Mesothelial cell of epicardium (in vitro differentiated cells): ENCODE measurements around the gene BANP. TPM values are rescaled to one million over a fixed set of nuclear protein-coding genes. Genes with fewer than 3 reads are reported as not detected.
A peak's percentile ranks its signal among the peaks of the same experiment; 100 is the strongest.
"Not testable (repeated sequence)": the region's sequence is repeated elsewhere in the genome, so short reads cannot be mapped to it uniquely, and the experiment has no call there.

Experiments
- DNase-seq, 2 experiments: peaks; one replicate each; pipeline ENCODE4 v3.0.0; 2021; ENCODE audit warnings: low spot score in 2 of 2; ENCODE audit not compliant: unreplicated experiment in 2 of 2
- H3K27ac Mint-ChIP-seq: 2 replicates; pipeline ENCODE4 v1.8.0; 2021; ENCODE audit warnings: mixed read lengths
- H3K27me3 Mint-ChIP-seq: 2 replicates; pipeline ENCODE4 v1.8.0; 2021; ENCODE audit warnings: low read depth, mixed read lengths
- H3K36me3 Mint-ChIP-seq: 2 replicates; pipeline ENCODE4 v1.8.0; 2021; ENCODE audit warnings: mixed read lengths
- H3K4me1 Mint-ChIP-seq: 2 replicates; pipeline ENCODE4 v1.8.0; 2021; ENCODE audit warnings: mixed read lengths
- H3K4me3 Mint-ChIP-seq: 2 replicates; pipeline ENCODE4 v1.8.0; 2021; ENCODE audit warnings: mild to moderate bottlenecking, moderate library complexity, mixed read lengths
- H3K9me3 Mint-ChIP-seq: 2 replicates; pipeline ENCODE4 v1.8.0; 2021; ENCODE audit warnings: mixed read lengths
- total RNA-seq: library from RNA; stranded (reverse); gene quantifications from 3 replicates; pipeline ENCODE4 v1.2.1, GENCODE V29; 2021
- TF ChIP-seq, protein P1 (sequence below): fragments of 200-600 bp; sonication (generic); IDR thresholded peaks from one replicate; pipeline ENCODE4 v1.5.0; 2021; ENCODE audit warnings: antibody characterized with exemption; ENCODE audit not compliant: unreplicated experiment

The BANP gene
- total RNA-seq, 1 donor from 2014 or later: 43.6 TPM

DNA sequence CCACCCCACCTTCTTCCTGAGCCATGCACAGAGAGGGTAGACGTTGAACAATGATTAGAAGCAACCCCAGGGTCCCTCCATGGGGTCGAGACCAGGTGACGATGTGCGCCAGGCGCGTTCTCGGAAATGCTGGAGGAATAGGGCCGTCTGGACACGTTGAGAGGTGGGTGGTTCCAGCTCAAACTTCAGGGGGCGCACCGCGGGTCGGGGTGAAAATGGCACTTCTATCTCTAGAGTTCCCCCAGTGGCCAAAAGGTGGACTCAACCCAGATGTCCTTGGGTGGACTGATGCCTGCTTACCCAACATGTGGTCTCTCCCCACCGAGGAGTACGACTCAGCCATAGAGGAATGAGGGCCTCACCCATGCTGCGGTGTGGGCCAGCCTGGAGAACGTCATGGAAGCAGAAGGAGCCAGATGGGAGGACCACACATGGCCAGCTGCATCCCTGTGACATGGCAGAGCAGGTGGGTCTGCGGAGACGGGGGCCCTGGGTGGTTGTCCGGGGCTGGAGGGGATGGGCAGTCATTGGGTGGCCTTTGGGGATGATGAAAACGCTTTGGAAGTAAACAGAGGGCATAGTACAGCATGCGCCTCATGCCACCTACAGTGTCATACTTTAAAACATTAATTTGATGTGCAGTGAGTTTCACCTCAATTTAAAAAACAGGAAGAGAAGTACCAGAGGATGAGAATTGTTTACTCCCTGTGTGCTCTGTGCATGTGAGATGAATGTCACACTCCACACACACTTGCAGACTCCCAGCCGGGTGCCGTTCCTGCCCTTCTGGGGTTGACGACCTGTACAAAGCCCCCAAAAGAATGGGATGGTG, 147.7 kb downstream of the BANP start:
- not testable (repeated sequence) for H3K36me3 Mint-ChIP-seq, H3K4me3 Mint-ChIP-seq, H3K27me3 Mint-ChIP-seq, H3K9me3 Mint-ChIP-seq, H3K27ac Mint-ChIP-seq, DNase-seq
- peaks cover 17% of the 10 kb centered on the region for H3K4me1 Mint-ChIP-seq

DNA sequence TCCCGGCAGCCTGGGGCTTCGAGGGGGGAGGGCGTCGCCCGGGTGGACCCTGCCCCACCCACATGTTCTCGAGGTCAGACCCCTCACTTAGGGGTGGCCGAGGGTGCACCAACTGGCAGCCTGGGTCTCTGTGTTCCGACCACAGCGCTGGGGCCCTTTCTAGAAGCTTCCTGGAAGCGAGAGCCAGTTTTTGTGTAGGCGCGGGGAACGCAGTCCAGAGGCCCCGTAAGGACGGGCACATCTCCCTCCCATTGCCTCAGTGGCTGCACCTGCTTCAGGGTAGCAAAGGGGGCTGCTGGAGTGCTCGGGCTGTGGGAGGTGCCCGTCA, 148.3 kb downstream of the BANP start:
- TF ChIP-seq, protein P1, sequence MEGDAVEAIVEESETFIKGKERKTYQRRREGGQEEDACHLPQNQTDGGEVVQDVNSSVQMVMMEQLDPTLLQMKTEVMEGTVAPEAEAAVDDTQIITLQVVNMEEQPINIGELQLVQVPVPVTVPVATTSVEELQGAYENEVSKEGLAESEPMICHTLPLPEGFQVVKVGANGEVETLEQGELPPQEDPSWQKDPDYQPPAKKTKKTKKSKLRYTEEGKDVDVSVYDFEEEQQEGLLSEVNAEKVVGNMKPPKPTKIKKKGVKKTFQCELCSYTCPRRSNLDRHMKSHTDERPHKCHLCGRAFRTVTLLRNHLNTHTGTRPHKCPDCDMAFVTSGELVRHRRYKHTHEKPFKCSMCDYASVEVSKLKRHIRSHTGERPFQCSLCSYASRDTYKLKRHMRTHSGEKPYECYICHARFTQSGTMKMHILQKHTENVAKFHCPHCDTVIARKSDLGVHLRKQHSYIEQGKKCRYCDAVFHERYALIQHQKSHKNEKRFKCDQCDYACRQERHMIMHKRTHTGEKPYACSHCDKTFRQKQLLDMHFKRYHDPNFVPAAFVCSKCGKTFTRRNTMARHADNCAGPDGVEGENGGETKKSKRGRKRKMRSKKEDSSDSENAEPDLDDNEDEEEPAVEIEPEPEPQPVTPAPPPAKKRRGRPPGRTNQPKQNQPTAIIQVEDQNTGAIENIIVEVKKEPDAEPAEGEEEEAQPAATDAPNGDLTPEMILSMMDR: no peak
- H3K27ac Mint-ChIP-seq: no peak overlapping the region
- H3K4me1 Mint-ChIP-seq: peaks cover 16% of the 10 kb centered on the region
- H3K4me3 Mint-ChIP-seq: no peak overlapping the region
- peaks cover 6% of the 10 kb centered on the region for H3K9me3 Mint-ChIP-seq
- peaks cover 4% of the 10 kb centered on the region for H3K27me3 Mint-ChIP-seq
- no peaks in the 10 kb centered on the region for H3K36me3 Mint-ChIP-seq
- no peak for DNase-seq

DNA sequence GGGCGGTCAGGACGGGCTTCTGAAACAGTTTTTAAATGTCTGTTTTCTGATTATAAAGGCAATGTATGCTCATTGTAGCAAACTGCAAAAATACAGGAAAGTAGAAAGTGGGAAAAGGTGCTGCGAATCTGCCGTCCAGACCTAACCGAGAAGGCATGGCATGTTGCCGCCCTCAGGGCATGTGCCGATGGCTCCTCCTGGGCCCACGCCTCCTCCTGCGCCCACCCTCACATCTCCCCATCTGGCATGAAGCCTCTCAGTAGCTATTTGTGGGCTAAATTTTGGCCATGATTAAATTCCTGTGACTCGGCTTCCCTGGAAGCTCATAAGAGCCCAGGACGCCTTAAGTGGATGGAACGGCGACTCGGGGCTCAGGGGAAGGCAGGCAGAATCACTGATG, 148.7 kb downstream of the BANP start:
- not testable (repeated sequence) for DNase-seq, H3K27ac Mint-ChIP-seq, H3K36me3 Mint-ChIP-seq, H3K9me3 Mint-ChIP-seq, H3K27me3 Mint-ChIP-seq, H3K4me3 Mint-ChIP-seq
- H3K4me1 Mint-ChIP-seq: peaks cover 16% of the 10 kb centered on the region

DNA sequence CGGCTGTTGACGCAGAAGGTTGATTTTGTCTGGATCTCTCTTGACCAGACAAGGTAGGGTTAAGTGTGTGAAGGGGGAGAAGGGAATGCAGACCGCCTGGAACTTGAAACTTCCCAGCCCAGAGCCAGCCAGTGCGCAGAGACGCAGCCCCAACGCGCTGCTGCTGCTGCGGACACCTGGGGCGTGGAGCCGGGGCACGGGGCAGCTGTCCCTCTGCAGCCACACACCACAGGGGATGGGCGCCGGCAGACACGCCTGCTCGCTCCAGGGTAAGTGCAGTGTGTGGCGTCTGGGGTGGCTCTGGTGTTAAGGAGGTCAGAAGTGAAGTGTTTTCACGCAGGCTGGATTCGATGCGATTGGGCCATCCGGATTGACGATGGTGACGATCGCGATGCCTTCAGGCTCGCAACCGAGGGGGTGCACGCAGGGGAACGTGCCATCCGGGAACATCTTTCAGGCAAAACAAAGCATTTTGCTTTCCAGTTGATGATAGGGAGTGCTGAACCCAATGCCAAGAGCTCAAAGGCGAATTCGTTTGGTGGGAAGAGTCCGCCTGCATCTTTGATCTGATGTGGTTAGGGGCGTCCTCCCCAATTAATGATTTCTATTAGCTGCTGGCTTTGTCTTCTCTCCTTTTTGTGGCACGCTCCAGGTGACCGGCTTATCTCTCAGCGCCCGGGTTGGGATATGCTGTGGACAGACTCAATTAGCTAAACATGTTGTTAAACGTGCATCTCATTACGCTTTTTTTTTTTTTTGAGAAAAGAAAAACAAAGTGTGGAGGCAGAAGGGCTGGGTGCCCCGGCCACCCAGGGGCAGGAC, 149.8 kb downstream of the BANP start:
- H3K4me1 Mint-ChIP-seq: peaks cover 16% of the 10 kb centered on the region
- H3K9me3 Mint-ChIP-seq, H3K36me3 Mint-ChIP-seq, H3K27ac Mint-ChIP-seq, H3K27me3 Mint-ChIP-seq, DNase-seq: not testable (repeated sequence)
- peak overlapping the region; percentile 64 for H3K4me3 Mint-ChIP-seq

DNA sequence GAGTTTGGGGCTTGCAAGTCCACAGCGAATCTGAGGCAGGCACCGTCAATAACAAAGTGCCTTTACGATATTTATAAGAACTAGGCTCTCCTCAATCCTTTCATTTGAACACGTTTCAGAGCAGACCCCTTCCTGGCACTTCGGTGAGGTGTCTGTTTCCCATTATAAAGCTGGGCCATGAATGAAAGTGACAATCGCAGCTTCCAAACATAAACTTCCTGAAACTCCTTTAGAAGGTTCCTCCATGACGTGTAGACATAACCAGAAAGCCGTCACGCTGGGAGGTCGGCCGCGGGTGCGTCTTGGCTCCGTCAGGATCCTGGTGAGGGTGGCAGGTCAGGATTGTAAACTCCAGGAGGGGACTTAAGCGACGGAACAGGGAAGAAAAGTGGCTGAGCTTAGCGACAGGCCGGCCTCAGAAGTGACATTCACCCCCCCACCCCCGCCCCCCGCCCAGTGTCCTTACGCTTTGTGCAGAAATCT, 150.4 kb downstream of the BANP start:
- Mint-ChIP-seq H3K4me1 (peaks cover 16% of the 10 kb centered on the region), H3K4me3 (peak overlapping the region; percentile 64)
- H3K9me3 Mint-ChIP-seq, H3K36me3 Mint-ChIP-seq, DNase-seq, H3K27me3 Mint-ChIP-seq, H3K27ac Mint-ChIP-seq: not testable (repeated sequence)

DNA sequence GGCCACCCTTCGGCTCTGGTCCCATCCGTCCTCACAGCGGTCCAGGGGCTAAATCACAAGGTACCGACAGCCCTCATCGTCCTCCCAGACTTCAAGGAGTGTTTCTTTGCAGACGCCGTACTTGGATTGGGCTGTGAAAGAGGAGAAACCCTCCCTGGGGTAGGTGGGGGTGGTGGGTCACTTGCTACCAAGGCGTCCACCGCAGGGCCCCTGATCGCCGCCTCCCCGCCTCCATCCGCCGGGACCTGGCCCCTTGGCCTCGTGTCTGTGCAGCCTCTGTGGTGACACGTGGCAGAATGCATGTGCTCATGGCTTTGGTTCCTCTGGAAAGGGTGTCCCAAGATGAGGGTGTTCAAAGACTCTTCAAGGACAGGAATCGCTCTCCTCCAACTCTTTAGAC, 151.4 kb downstream of the BANP start:
- TF ChIP-seq, protein P1: no peak
- no peaks in the 10 kb centered on the region for H3K36me3 Mint-ChIP-seq
- H3K4me3 Mint-ChIP-seq: no peak overlapping the region

DNA sequence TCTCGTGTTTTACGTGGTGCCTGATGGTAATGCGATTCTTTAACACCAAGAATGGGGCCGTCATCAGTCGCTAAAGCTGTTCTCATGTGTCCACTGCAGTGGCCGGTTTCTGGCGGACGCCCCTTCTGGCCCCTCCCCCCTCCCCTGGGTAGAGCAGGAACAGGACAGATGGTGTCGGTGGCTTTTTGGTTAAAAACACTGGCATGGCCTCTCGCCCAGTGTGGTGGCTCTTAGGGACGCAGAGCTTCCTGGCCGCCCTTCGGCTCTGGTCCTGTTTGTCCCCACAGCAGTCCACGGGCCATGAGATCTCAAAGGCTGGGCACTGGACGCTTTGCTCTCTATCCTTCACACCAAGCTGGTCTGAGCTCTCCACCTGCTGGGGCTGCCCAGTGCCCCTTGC, 151.8 kb downstream of the BANP start:
- H3K36me3 Mint-ChIP-seq: no peaks in the 10 kb centered on the region
- no peaks in the 10 kb centered on the region for H3K9me3 Mint-ChIP-seq
- TF ChIP-seq, protein P1: no peak
- peaks cover 4% of the 10 kb centered on the region for H3K27me3 Mint-ChIP-seq
- H3K4me1 Mint-ChIP-seq: peaks cover 25% of the 10 kb centered on the region
- DNase-seq: no peak
- H3K4me3 Mint-ChIP-seq: no peak overlapping the region
- H3K27ac Mint-ChIP-seq: no peak overlapping the region

More for the DNA sequence above, 151.4 kb downstream of the BANP start:
- no peak for DNase-seq
- H3K27ac Mint-ChIP-seq: no peak overlapping the region
- peaks cover 4% of the 10 kb centered on the region for H3K27me3 Mint-ChIP-seq
- H3K9me3 Mint-ChIP-seq: no peaks in the 10 kb centered on the region
- H3K4me1 Mint-ChIP-seq: peaks cover 22% of the 10 kb centered on the region
